OCI-LY7 (cell line): ENCODE measurements around the gene POMC. TPM values are rescaled to one million over a fixed set of nuclear protein-coding genes. Genes with fewer than 3 reads are reported as not detected.

Source experiments
- BruUV-seq: library from RNA; stranded (reverse); fragments of 400-500 nt; replicated peaks from 2 replicates; lab custom pipeline; 2021; lab: Mats Ljungman, UMichigan
- CTCF ChIA-PET: fragments of 300-600 bp; sonication (Branson Sonifier 250); formaldehyde crosslinking; loops from one replicate; lab custom pipeline; 2022; ENCODE audit warnings: antibody characterized with exemption; ENCODE audit not compliant: unreplicated experiment; lab: Charles Lee
- POLR2A ChIA-PET: fragments of 300-600 bp; sonication (Branson Sonifier 250); formaldehyde crosslinking; loops from one replicate; lab custom pipeline; 2022; ENCODE audit warnings: antibody characterized with exemption; lab: Charles Lee
- DNase-seq: peaks from one replicate; pipeline ENCODE4 v3.0.0-alpha.2; 2015; ENCODE audit warnings: low spot score
- H2AFZ ChIP-seq: fragments of 200-600 bp; sonication (generic), shearing (Covaris generic); 2 replicates; pipeline ENCODE4 v1.6.1; 2014; ENCODE audit warnings: mild to moderate bottlenecking, antibody characterized with exemption, low read length, moderate library complexity
- H3K27ac ChIP-seq: fragments of 200-600 bp; sonication (generic); 2 replicates; pipeline ENCODE4 v1.5.1; 2014; ENCODE audit warnings: mixed run types, low read depth, mild to moderate bottlenecking, moderate library complexity, low read length, inconsistent platforms; ENCODE audit not compliant: poor library complexity, severe bottlenecking
- H3K36me3 ChIP-seq: fragments of 200-600 bp; sonication (generic); 2 replicates; pipeline ENCODE4 v1.6.1; 2014; ENCODE audit warnings: mild to moderate bottlenecking, antibody characterized with exemption, low read length, moderate library complexity, mixed read lengths; ENCODE audit not compliant: insufficient read depth
- H3K4me1 ChIP-seq: fragments of 200-600 bp; sonication (generic); 2 replicates; pipeline ENCODE4 v1.5.1; 2014; ENCODE audit warnings: mild to moderate bottlenecking, low read length; ENCODE audit not compliant: insufficient read depth, poor library complexity, severe bottlenecking
- H3K4me2 ChIP-seq: fragments of 200-600 bp; sonication (generic); 2 replicates; pipeline ENCODE4 v1.6.1; 2014; ENCODE audit warnings: mild to moderate bottlenecking, low read length
- H3K4me3 ChIP-seq: fragments of 200-600 bp; sonication (generic); 2 replicates; pipeline ENCODE4 v1.5.1; 2014; ENCODE audit warnings: mild to moderate bottlenecking, low read depth, low read length; ENCODE audit not compliant: poor library complexity, severe bottlenecking
- H3K79me2 ChIP-seq: fragments of 200-600 bp; sonication (generic); 2 replicates; pipeline ENCODE4 v1.6.1; 2016; ENCODE audit warnings: low read depth, mild to moderate bottlenecking, low read length, moderate library complexity, mixed read lengths; ENCODE audit not compliant: insufficient read depth
- H3K9me2 ChIP-seq: fragments of 200-600 bp; sonication (generic); 2 replicates; pipeline ENCODE4 v1.6.1; 2016; ENCODE audit warnings: mild to moderate bottlenecking, low read length, mixed read lengths; ENCODE audit not compliant: insufficient read depth
- H3K9me3 ChIP-seq: fragments of 200-600 bp; sonication (generic); 2 replicates; pipeline ENCODE4 v1.6.1; 2014; ENCODE audit warnings: mild to moderate bottlenecking, mixed run types, low read length, mixed read lengths
- H4K20me1 ChIP-seq: fragments of 200-600 bp; sonication (generic); 2 replicates; pipeline ENCODE4 v1.6.1; 2014; ENCODE audit warnings: mild to moderate bottlenecking, antibody characterized with exemption, low read length, moderate library complexity, mixed read lengths; ENCODE audit not compliant: insufficient read depth
- CTCF ChIP-seq: fragments of 200-600 bp; sonication (generic); conservative IDR thresholded peaks from 2 replicates; pipeline ENCODE4 v1.5.1; 2014; ENCODE audit warnings: mild to moderate bottlenecking, antibody characterized with exemption, low read length, moderate library complexity, mixed read lengths
- EZH2phosphoT487 ChIP-seq: fragments of 200-600 bp; sonication (generic); IDR thresholded peaks from 2 replicates; pipeline ENCODE4 v1.6.1; 2018; ENCODE audit warnings: low read depth, borderline replicate concordance, mild to moderate bottlenecking, mixed run types, antibody characterized with exemption, low read length, moderate library complexity, mixed read lengths
- intact Hi-C: fragments of 100-400 bp; cut with micrococcal nuclease; formaldehyde crosslinking; loops from one replicate; pipeline ENCODE4 v1.10.0; 2022; ENCODE audit not compliant: unreplicated experiment
- total RNA-seq, 2 experiments: library from RNA; depleted of rRNA in 1 of 2; stranded (reverse); fragments of >200 nt in 1 of 2; shearing (Covaris generic) in 1 of 2; gene quantifications; 2 replicates each; pipeline ENCODE4 v1.2.3, GENCODE V29; 2014 to 2022

Gene POMC
- total RNA-seq, 2 experiments from 2014 or later: not detected

GRCh38 chr2:25132299-25132635, 36.1 kb downstream of the POMC start:
- Histone ChIP-seq H3K4me1 (peaks cover 3% of the 10 kb centered on the region), H3K9me3 (no peaks in the 10 kb centered on the region), H3K27ac (no peak overlapping the region), H3K4me2 (no peak overlapping the region), H3K4me3 (no peak overlapping the region), H4K20me1 (no peaks in the 10 kb centered on the region), H3K36me3 (no peaks in the 10 kb centered on the region), H2AFZ (no peak overlapping the region), H3K9me2 (no peaks in the 10 kb centered on the region), H3K79me2 (no peaks in the 10 kb centered on the region)
- intact Hi-C loops: no loop called here
- ChIA-PET CTCF (no interaction called here), POLR2A (no interaction called here)
- TF ChIP-seq CTCF: no peak
- no peak for TF ChIP-seq EZH2phosphoT487
- no peak for DNase-seq
- BruUV-seq: no TSS peak

- Histone ChIP-seq H3K79me2 (no peaks in the 10 kb centered on the region), H3K36me3 (no peaks in the 10 kb centered on the region), H3K4me1 (peaks cover 3% of the 10 kb centered on the region), H3K9me3 (no peaks in the 10 kb centered on the region), H3K9me2 (no peaks in the 10 kb centered on the region), H4K20me1 (no peaks in the 10 kb centered on the region), H2AFZ (no peak overlapping the region), H3K4me2 (no peak overlapping the region), H3K27ac (no peak overlapping the region), H3K4me3 (no peak overlapping the region)
- no peak for DNase-seq
- TF ChIP-seq CTCF: no peak
- intact Hi-C loops: no loop called here
- ChIA-PET POLR2A (no interaction called here), CTCF (no interaction called here)
- BruUV-seq: no TSS peak
Observed at GRCh38 chr2:25131567-25132298, 36.6 kb downstream of the POMC start.

DNA sequence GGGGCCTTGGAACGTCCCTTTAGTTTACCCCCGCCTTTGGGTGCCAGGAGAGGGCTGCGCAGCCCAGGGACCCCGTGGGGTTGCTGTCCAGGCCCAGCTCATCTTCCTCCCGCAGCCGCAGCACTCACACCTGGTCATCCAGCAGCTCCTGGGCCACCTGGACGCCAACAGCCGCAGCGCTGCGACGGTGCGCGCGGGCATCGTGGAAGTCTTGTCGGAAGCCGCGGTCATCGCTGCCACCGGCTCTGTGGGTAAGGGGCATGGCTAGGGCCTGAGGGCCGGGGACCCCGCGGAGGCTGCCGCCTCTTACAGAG, 37.2 kb downstream of the POMC start:
- no peak overlapping the region for H3K4me2 ChIP-seq

More for the DNA sequence above, 37.2 kb downstream of the POMC start:
- H3K27ac ChIP-seq: no peak overlapping the region
- no peak overlapping the region for H3K4me3 ChIP-seq
- peaks cover 3% of the 10 kb centered on the region for H3K4me1 ChIP-seq
- DNase-seq: no peak
- no peaks in the 10 kb centered on the region for H3K79me2 ChIP-seq
- no TSS peak for BruUV-seq
- H3K36me3 ChIP-seq: no peaks in the 10 kb centered on the region
- no peaks in the 10 kb centered on the region for H4K20me1 ChIP-seq
- POLR2A ChIA-PET: no interaction called here
- CTCF ChIA-PET: no interaction called here
- no peak overlapping the region for H2AFZ ChIP-seq
- H3K9me2 ChIP-seq: no peaks in the 10 kb centered on the region
- TF ChIP-seq CTCF (no peak), EZH2phosphoT487 (no peak)
- intact Hi-C loops: no loop called here
- no peaks in the 10 kb centered on the region for H3K9me3 ChIP-seq
